Left lung (tissue), 10 donors: ENCODE data around the gene UBTF. TPM values are rescaled to one million over a fixed set of nuclear protein-coding genes. Genes with fewer than 3 reads are reported as not detected.

Source experiments
- ATAC-seq: fragments of 200-7000 bp; cut with Tn5 transposase; one replicate; pipeline ENCODE4 v1.9.1; 2020; ENCODE audit warnings: moderate library complexity
- DNase-seq, 4 donors: peaks; one replicate each; pipeline ENCODE4 v3.0.0-alpha.2; 2013 to 2020
- H3K27ac ChIP-seq, 2 donors: fragments of 200-600 bp; sonication (generic) in 1 of 2; one replicate each; pipeline versions ENCODE4 v1.5.0 to v1.8.0; 2020 to 2021
- H3K27me3 ChIP-seq, 2 donors: fragments of 200-600 bp; sonication (generic) in 1 of 2; one replicate each; pipeline versions ENCODE4 v1.5.0 to v1.8.0; 2020 to 2021
- H3K36me3 ChIP-seq, 2 donors: fragments of 200-600 bp; sonication (generic) in 1 of 2; one replicate each; pipeline versions ENCODE4 v1.5.0 to v1.8.0; 2020 to 2021
- H3K4me1 ChIP-seq, 2 donors: fragments of 200-600 bp; one replicate each; pipeline ENCODE4 v1.8.0; 2021
- H3K4me3 ChIP-seq, 2 donors: fragments of 200-600 bp; sonication (generic) in 1 of 2; one replicate each; pipeline versions ENCODE4 v1.5.0 to v1.8.0; 2020 to 2021; ENCODE audit warnings: mild to moderate bottlenecking in 1 of 2
- H3K9me3 ChIP-seq, 2 donors: fragments of 200-600 bp; sonication (generic) in 1 of 2; one replicate each; pipeline versions ENCODE4 v1.5.0 to v1.8.0; 2020 to 2021
- intact Hi-C, 2 donors: fragments of 100-400 bp; cut with DNase I; formaldehyde crosslinking; loops; one replicate each; pipeline versions ENCODE4 v1.11.2 to v1.14.2; 2022
- polyA plus RNA-seq, 6 donors: library from polyadenylated mRNA; unstranded; fragments of 120-200 nt; gene quantifications; one replicate each; pipeline ENCODE4 v1.2.1, GENCODE V29; 2013; ENCODE audit not compliant: insufficient read length in 6 of 6
- total RNA-seq, 2 donors: library from RNA; stranded (reverse); fragmentation: NEBNext Ultra II Directional; extraction: Animal tissue kit (Norgen Biotek cat#: 25700); gene quantifications; one replicate each; pipeline ENCODE4 v1.2.1, GENCODE V29; 2021
- TF ChIP-seq, protein P1 (sequence below), 2 donors: fragments of 200-600 bp; sonication (generic) in 1 of 2; IDR thresholded peaks; one replicate each; pipeline versions ENCODE4 v1.5.0 to v1.8.0; 2021; ENCODE audit warnings: antibody characterized with exemption in 2 of 2
- donor health status: DM: no; HTN: yes; CAD: no.
- donor health status: DM: no; HTN: no; CAD: no.

Gene UBTF
- total and polyA plus RNA-seq, 8 donors, result 65.5 to 136 (median 109) TPM

DNA sequence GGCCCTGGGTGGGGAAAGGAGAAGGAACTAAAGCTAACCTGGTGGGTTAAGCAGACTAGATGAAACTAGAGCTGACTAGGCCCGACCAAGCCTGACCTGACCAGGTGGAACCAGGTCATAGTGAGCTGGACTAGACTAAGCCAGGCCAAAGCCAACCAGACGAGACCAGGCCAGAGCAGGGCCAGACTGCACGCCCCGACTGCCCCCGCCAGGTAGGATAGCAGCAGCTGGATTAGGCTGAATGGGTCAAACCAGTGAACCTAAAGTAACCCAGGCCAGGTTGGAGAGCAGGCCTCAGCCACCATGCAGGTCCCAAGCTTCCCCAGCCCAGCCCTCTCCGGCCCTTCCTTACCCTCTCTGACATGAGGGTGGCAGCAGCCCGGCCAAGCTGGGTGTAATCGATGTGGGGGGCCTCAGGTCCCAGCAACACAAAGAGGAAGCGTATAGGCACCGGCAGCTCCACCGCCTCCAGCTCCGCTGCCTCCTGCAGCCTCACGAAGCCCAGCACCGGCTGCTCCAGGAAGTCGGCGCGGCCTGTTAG lies 39.4 kb upstream of the UBTF start:
- H3K4me1 ChIP-seq, result no peaks in the 10 kb centered on the region
- ATAC-seq, result no peak
- H3K36me3 ChIP-seq, result no peaks in the 10 kb centered on the region
- no peaks in the 10 kb centered on the region for H3K27me3 ChIP-seq
- no peak for DNase-seq
- no peak overlapping the region for H3K27ac ChIP-seq
- TF ChIP-seq, protein P1, sequence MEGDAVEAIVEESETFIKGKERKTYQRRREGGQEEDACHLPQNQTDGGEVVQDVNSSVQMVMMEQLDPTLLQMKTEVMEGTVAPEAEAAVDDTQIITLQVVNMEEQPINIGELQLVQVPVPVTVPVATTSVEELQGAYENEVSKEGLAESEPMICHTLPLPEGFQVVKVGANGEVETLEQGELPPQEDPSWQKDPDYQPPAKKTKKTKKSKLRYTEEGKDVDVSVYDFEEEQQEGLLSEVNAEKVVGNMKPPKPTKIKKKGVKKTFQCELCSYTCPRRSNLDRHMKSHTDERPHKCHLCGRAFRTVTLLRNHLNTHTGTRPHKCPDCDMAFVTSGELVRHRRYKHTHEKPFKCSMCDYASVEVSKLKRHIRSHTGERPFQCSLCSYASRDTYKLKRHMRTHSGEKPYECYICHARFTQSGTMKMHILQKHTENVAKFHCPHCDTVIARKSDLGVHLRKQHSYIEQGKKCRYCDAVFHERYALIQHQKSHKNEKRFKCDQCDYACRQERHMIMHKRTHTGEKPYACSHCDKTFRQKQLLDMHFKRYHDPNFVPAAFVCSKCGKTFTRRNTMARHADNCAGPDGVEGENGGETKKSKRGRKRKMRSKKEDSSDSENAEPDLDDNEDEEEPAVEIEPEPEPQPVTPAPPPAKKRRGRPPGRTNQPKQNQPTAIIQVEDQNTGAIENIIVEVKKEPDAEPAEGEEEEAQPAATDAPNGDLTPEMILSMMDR (IDR thresholded peaks at IDR 0.05), result no peak
- intact Hi-C loops, result no loop called here
- no peak overlapping the region for H3K4me3 ChIP-seq
- H3K9me3 ChIP-seq, result no peaks in the 10 kb centered on the region

DNA sequence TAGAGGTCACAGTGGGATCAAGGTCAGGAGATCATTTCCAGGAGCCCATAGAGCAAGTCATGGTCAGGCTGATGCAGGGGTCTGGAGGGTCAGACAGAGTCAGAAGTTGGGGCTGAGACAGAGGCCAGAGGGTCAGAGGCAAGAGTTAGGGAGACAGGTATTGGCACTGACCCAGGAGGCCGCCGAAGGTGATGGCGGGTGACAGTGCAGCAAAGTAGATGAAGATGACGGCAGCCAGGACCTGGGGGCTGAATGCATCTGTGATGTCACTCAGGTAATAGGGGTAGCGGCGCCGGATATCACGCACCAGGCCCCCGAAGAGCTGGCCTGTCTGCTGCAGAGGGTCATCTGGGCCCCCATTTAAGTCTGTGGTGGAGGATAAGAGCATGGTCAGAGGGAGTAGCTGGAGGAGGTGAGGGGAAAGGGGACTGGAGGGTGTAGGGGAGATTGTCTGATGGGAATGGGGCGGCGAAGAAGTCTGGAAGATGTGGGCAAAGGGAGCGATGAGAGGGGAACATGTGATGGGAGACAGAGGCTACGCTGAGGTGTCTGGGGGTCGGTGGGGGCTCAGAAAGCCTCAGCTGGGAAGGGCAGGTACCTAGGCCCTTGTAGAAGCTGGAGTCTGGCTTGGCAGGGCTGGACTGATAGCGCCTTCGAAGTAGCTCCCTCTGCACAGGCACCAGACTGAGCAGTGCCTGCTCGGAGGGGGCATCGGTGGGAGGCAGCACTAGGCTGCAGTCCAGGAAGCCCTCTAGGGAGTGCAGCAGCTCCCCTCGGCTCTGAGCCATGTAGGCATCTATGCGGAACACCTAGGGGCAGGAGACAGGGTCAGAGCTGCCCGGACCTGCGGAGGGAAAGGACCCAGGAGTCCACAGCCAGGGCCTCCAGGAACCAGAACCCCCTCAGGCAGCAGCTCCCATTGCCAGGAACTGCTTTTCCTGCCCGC lies 38.6 kb upstream of the UBTF start:
- Histone ChIP-seq H3K36me3 (no peaks in the 10 kb centered on the region), H3K27ac (no peak overlapping the region), H3K4me1 (no peaks in the 10 kb centered on the region), H3K27me3 (no peaks in the 10 kb centered on the region), H3K4me3 (no peak overlapping the region), H3K9me3 (no peaks in the 10 kb centered on the region)
- TF ChIP-seq, protein P1 (IDR thresholded peaks at IDR 0.05), result no peak
- DNase-seq (no peak), ATAC-seq (no peak)
- intact Hi-C loops, result no loop called here

DNA sequence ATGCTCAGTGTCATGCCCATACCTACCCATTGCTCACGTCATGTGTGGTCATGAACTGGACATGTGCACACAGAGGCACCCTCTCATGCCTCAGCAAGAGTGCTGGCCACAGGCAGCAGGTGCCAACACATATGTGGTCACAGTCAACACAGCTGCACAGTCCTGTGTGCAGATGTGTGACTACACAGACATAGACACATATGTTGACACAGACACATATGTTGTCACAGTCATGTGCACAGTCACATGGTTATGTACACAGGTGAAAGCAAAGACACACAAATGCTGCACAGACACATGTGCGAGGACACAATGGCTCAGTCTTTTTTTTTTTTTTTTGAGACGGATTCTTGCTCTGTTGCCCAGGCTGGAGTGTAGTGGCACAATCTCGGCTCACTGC lies 37.2 kb upstream of the UBTF start:
- DNase-seq (no peak), ATAC-seq (no peak)
- intact Hi-C loops, result no loop called here
- Histone ChIP-seq H3K4me3 (no peak overlapping the region), H3K9me3 (no peaks in the 10 kb centered on the region), H3K36me3 (no peaks in the 10 kb centered on the region), H3K4me1 (no peaks in the 10 kb centered on the region), H3K27me3 (no peaks in the 10 kb centered on the region), H3K27ac (no peak overlapping the region)
- TF ChIP-seq, protein P1 (IDR thresholded peaks at IDR 0.05), result no peak

DNA sequence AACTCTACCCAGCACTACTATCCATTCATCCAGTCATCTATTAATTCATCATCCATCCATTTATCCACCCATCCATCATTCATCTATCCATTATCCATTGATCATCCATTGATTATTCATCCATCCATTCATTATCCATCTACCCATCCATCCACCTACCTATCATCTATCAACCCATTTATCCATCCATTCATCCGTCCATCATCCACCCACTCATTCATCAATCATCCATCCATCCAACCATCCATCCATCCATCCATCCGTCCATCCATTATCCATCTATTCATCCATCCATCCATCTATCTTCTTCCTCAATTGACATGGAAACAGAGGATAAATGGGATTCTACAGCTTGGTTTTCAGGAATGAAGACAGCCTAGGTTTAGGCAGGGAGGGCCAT lies 36.4 kb upstream of the UBTF start:
- Histone ChIP-seq H3K9me3 (no peaks in the 10 kb centered on the region), H3K36me3 (no peaks in the 10 kb centered on the region), H3K4me3 (no peak overlapping the region), H3K4me1 (no peaks in the 10 kb centered on the region), H3K27me3 (no peaks in the 10 kb centered on the region), H3K27ac (no peak overlapping the region)
- intact Hi-C loops, result no loop called here
- TF ChIP-seq, protein P1 (IDR thresholded peaks at IDR 0.05), result no peak
- DNase-seq (no peak), ATAC-seq (no peak)

DNA sequence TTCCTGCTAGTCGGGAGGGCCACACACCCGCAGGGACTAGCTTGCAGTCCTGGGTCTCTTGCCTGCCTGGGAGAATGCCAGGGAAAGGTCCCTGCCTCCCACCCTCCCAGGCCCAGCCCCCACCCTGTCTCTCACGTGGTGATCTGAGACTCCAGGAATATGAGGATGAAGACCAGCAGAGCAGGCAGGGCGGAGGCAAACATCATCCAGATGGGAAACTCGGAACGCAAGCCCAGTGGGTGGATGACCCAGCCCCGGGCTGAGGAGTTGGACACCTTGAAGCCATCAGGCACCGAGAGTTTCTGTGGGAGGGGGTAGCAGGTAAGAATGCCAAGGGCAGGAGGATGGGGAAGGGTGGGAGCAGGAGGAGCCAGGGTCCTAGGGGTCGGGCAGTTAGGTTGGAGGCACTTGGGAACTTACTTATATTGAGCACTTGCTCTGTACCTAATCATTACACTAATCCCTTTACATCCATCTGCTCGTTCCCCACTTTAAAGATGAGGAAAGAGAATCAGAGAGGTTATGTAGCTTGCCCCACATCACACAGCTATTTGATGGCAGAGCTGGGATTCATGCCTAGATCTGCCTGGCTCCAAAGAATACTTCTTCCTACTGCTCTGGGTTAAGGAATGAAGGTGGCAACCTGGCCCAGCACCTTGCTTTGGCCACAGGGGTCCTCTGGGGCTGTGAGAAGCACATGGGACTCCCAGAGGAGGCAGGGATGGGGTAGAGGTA lies 35.1 kb upstream of the UBTF start:
- no peaks in the 10 kb centered on the region for H3K9me3 ChIP-seq
- intact Hi-C loops, result no loop called here
- TF ChIP-seq, protein P1 (IDR thresholded peaks at IDR 0.05), result no peak
- H3K36me3 ChIP-seq, result no peaks in the 10 kb centered on the region
- no peak for DNase-seq
- no peak overlapping the region for H3K4me3 ChIP-seq
- H3K4me1 ChIP-seq, result no peaks in the 10 kb centered on the region
- ATAC-seq, result no peak
- H3K27ac ChIP-seq, result no peak overlapping the region
- no peaks in the 10 kb centered on the region for H3K27me3 ChIP-seq
